G401.6 (cell line): ENCODE results near the gene CLDN1.

ENCODE experiments used
- FAIRE-seq: peaks from 2 replicates; lab custom pipeline; 2012; peaks lifted over from hg19 to GRCh38; lab: Jason Lieb, UNC

CLDN1 gene

DNA sequence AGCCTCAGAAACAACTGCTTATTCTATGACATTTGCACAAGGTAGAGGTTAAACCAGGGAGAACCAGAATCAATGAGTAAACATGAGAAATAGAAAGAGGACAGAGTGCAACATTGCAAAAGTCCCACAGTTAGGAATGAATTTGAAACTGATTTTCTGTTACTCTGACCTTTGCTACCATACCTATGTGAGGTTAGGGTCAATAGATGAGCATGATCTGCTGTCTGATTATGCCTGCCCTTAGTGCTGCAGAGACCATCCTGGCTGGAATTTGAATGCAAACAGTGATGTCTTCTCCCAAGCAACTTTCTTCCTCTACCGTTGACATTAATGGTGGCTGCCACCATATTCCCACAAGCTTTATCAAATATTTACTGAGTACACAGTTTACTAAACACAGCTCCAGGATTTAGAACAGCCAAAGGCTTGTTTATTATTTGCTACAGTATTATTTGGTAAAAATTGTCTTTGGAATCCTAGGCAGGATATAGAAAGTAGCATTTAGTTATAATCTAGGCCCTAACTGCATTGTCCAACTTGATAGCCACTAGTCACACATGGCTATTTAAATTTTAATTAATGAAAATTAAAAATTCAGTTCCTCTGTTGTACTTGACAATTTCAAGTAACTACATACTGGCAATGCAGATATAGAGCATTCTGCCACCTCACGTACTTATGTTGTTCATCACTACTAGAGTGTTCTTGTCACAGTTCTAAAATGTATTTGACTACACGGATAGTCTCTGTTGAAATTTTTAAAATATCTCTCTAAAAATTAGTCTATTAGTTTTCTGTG is 8.9 kb upstream of the CLDN1 start:
- FAIRE-seq, result no peak

DNA sequence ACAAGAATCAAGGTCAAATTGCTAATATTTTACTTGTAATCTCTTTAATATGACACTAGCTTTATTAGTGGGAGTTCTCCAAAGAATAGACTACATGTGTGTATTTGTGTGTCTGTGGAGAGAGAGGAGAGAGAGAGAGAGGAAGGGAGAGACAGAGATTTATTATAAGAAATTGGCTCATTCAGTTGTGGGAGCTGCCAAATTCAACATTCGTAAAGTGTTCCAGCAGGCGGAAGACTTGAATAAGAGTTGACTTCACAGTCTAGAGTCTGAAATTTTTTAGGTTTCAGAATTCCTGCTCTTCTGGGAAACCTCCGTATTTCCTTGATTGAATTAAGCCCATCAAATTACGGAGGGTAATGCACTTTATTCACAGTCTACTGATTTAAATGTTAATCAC is 4.7 kb upstream of the CLDN1 start:
- FAIRE-seq, result no peak

DNA sequence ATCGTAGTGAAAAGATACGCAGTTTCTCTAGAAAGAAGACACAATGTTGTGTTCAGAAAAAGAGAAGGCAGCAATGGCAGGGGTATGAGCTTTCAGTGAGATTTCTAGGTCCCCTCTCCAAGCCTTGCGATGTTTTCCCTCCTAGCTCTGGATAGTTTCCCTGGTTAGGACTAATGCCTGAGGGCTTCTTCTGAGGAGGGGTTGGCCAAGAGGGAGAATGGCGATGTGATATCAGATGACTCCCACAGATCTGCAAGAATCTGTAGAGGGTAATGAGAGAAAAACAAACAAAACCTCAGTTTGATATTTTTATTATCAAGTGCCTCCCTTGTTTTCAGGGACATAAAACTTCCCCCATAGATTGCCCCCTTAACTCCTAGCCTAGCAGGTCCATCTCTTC is 4.1 kb upstream of the CLDN1 start:
- FAIRE-seq, result no peak

DNA sequence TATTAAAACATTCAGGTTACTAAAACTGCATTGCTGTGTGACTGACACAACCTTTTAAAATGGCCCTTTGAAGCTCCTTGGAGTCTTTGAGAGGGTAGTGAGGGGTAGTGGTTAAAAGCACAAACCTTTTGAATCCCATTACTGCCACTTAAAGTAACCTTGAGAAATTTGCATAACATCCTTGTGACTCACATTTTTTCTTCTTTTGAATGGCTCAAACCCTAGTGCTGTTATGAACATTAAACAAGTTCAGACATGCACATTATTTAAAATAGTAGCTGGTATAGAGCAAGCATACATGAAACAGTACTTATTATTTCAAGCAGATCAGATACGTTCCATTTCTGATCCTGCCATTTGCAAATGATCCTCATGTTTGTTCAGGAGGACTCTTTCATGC is 3.7 kb upstream of the CLDN1 start:
- no peak for FAIRE-seq

DNA sequence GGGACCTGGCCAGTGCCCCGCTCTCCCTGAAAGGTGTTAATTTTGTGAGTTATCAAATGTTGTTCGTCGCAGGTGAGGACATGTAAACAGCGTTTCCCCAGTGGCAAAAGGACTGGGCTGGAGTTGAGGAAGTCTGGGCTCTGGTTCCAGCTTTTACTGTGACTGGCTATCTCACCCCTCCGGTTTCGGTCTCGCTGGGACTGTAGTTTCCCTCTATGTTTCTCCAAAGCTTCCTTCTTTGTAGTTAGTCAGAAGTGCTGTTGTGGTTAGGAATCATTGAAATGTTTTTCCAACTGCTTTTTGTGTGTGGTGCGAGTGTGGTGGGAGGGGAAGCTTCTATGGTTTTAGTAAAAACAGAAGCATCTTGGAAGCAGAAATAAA is 990 bp upstream of the CLDN1 start:
- FAIRE-seq, result no peak

DNA sequence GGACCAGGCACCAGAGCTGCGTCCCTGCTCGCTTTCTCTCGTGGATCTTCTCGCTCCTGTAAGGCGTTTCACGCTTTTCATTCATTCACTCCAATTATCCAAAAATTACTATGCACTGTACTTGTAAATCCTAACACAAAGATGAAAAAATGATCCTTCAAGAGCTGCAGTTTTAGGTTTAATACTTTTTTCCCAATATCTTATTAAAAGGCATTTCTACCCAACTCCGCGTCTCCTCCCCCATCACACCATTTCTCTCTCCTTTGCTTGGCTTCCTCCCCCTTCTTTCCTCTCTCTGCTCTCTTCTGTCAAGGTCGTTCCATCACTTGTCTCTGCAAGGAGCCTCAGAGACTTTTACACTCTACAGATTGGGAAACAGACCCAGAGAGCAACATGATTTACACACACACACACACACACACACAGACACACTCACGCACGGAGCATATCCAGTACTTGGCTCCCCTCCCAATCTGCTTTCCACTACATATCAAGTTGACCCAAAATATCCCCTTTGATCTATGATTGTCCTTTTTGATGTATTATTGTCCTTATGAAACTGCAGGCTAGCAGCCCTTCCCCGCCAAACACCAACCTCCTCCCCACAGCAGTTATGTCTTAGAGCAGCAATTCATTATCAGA is 479 bp upstream of the CLDN1 start:
- no peak for FAIRE-seq

DNA sequence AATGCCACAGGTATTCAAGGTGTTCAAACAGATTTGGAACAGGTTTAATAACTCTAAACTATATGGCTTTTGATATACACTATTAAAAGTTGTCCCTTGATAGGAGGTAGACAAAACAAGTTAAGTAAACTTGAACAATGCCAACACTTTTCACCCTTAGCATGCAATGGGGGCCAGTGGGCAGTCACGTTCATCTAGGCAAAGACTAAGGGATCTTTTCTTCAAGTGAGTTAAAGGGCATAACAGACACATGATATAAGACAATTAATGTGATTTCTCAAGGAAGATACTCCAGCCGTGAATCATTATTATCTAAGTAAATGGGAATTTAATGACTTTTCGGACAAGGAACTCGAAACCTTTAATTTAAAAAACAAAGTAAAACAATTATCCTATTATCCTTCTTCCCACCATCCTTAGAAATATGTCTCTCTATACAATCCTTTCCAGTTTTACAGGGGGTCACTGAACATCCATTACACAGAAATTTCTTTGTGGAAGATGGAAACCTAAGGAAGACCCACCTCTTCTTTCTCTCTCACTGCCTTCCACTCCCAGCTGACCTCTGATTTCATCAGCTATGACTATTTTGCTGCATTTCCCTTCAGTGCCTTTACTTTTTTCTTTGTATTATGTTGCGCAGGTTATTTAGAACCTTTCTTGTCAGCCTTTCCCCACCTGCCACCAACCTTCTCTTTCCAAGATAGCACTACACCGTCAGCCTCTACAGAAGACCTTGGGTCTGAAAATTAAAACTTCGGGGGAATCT is 1.5 kb downstream of the CLDN1 start:
- FAIRE-seq, result no peak

DNA sequence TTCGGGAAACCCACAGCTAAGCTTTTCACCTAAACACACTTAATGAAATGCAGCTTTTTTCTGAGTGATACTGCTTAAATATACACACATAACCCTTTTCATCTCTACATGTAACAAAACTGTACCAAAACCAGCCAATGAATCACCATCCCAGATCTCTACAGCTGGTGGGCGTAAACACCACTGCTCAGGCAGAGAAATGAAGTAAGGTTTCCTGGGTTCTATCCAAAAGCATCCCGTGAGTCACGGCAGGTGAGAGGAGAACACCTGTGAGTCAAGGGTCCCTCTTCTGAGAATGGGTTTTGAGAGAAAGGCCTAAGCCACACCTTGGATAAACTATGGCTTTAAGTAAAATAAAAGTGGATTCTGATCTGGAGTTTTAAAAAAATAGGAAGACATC is 2.6 kb downstream of the CLDN1 start:
- FAIRE-seq, result no peak

DNA sequence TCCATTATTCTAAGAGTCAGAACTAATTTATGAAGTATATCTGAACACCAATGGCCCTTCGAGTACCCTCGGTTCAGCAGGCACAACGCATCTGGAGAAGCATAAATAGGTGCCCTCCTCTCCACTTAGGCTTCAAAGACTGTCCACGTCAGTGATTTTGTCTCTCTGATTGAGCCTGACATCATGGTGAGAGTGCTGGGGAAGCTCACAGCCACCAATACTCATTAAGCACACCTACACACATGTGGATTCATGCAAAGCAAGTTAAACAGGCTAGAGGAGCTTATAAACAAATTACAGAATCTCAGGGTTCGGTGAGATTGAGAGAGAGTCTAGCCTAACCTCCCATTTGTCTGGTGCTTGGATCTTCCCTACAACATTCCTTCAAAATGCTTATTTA is 3.6 kb downstream of the CLDN1 start:
- no peak for FAIRE-seq

DNA sequence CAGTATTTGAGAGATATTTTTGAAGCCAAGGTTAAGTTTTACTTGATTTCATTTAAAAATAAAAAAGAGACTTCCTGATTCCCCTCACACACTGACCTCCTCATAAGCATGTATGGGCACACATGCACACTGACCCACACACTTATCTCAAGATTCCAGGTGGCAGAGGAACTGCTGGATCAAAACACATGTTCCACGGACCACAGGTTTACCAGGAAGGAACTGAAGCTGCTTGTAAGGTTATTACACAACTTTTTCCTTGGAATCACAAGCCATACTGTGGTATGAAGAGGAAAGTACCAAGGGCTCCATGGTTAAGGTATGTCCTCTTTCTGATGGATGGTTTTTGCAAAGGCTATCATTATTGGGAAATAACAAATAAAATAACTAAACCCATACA is 7.5 kb downstream of the CLDN1 start:
- no peak for FAIRE-seq

DNA sequence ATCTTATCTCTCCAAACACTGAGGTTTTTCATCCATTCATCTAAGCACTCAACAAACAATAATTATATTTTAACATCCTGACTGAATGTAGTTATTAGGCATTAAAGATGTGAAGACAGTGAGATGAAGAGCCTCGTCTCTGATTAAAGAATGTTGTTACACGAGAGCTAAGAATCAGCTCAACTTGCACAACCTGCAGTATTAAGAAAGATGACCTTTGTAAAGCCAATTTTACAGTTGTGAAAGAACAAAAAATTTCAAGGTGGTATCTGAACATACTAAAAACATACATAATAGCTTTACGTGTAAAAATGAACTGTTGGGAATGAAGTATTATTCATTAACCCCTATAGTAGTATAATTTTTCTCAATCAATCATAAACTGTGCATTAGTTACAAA is 12.8 kb downstream of the CLDN1 start:
- FAIRE-seq, result no peak

DNA sequence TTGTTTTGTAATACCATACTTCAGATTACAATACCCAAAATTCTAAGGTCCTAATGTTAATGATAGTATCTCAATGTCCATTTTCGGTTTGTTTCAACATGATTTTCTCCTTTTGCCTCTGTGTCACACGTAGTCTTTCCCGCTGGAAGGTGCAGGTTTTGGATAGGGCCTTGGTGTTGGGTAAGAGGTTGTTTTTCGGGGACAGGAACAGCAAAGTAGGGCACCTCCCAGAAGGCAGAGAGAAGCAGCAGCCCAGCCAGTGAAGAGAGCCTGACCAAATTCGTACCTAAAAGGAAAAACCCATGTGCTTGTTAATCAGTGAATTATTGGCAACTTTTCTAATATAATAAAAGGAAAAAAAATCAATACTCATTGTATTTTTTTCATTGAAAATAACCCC is 14.1 kb downstream of the CLDN1 start:
- FAIRE-seq, result no peak

DNA sequence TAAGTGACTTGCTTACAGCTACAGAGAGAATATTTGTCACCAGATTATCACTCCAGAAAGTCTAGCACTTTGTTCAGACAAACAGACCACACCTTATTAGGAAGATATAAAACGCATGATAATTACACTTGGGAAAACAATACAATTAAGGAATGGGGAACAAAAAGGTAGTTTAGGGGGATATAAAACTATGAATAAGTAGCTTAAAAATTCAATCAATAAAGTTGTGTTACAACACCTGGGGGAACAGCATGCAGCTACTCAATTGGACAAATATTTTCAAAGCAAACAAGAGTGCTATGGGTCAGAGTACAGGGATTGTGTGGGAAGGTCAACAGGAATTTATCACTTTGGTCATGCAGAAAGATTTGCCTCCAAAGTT is 15.1 kb downstream of the CLDN1 start:
- no peak for FAIRE-seq

DNA sequence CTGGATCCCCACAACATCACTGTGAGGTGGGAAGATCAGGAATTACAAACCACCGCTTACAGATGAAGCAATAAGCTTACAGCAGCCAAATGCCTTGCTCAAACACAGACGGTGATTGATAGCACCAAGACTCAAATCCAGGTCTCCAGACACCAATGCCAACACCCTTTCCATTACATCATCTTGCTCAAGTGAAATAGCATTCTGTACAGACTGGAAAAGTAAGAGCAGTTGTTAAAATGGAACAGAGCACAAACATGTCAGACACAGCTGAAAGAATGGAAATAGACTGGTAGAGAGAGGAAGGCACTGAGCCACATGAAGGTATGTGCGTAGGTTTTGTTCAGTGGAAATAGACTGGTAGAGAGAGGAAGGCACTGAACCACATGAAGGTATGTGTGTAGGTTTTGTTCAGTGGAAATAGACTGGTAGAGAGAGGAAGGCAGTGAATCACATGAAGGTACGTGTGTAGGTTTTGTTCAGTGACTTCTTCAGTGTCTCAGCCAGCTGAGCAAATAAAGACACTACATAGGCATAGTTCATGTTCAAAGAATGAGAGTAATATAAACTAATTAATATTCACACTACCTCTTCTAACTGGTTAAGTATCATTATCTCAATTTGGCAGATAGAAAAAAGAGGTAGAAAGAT is 15.6 kb downstream of the CLDN1 start:
- no peak for FAIRE-seq

DNA sequence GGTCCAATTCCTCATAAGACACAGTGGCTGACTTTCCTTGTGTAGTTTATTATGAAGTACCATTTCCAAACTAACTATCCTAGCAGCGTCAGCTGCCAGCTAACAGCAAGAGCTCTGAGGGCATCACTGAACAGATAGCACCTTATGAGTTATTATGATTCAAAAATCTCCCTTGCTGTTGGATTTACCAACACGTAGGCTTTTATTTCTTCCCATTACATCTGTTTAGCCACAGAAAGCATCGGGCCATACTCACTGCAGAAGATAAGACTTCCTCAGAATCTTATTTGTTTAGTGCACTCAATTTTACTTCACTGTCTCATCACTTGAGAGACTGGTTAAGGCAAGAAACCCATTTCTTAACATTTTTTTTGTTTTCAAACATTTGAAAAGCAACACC is 16.2 kb downstream of the CLDN1 start:
- no peak for FAIRE-seq

DNA sequence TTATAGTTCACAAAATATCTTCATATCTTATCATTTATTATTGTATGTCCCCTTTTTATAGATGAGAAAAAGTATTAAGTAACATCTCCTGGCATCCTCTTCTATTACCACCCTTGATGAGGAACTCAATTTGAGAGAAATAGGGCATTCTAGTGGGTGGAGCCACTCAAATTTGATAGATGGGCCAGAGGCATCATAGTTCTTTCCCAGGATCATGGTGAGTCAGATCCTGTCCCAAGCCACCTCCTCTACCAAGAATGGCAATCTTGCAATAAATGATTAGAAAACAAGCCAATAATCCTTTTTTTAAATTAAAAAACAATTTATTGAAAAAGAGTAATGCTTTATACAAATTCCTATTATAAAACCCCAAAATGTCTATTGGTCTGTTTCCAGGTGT is 16.8 kb downstream of the CLDN1 start:
- no peak for FAIRE-seq

DNA sequence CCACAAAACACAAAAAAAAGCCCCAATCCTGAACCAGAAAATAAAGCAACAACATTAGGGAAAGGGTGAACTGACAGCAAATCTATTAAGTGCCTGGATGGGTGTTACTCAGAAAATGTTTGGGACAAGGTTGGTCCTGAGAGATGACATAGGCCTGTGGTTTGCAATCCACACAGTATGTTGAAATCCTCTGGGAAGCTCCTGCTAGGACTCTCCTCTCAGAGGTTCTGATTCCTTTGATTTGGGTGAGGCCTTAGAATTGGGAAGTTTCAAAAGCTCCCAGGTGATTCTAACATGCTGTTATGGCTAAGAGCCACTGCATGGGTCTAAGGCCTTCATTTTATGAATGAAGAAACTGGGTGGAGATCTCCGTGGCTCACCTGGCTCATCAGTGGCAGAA is 18.4 kb downstream of the CLDN1 start:
- no peak for FAIRE-seq

DNA sequence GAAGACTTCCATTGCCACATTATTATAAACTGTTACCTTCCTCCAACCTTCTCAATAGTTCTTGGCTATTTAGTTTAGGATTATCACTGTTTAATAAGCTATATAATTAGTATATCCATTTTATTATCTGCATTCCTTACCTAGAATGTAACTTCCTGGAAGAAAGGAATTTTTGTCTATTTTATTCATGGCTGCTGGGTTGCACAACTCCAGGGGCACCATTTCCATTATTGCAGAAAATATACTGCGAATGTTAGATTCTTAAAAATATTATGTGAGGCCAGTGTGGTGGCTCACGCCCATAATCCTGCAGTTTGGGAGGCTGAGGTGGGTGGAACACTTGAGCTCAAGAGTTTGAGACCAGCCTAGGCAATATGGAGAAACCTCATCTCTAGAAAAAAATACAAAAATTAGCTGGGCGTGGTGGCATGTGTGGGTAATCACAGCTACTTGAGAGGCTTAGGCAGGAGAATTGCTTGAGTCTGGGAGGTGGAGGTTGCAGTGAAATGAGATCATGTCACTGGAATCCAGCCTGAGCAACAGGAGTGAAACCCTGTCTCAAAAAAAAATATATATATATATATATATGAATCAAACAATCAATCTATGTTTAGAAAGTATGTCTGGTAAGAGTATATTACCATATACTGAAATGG is 19.9 kb downstream of the CLDN1 start:
- FAIRE-seq, result no peak

DNA sequence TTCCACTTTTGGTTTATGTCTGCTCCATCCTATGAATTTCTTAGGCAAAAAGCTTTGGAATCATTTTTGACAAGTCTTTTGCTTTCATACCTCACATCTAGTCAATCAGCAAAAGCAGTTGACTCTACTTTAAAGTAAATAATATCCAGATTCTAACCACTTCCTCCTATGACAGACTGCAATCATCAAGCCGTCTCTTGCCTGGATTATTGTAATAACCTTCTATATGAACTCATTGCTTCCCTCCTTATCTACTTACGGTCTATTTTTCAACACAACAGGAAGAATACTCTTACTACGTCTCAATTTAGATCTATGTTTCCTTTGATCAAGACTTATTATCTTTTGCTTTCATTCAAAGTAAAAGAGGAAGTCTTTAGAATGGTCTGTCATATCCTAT is 20.7 kb downstream of the CLDN1 start:
- FAIRE-seq, result no peak

DNA sequence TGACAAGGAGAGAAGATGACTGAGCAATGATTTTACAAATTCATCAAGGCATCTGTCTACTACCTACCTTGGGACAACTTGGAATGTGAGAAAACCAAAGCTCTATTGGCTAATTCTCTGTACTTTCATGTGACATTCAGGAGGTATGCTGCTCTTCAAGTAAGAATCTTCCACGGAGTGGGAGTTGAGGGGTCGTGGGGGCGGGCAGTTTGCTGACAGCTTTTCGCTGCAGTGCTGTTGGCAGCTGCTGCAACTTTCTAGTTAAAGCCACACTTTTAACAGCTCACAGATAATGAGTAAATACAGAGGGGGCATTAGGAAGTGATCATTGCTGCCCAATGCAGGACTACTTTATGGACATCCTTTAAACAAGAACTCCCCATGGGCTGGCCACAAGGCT is 22.3 kb downstream of the CLDN1 start:
- FAIRE-seq, result no peak

DNA sequence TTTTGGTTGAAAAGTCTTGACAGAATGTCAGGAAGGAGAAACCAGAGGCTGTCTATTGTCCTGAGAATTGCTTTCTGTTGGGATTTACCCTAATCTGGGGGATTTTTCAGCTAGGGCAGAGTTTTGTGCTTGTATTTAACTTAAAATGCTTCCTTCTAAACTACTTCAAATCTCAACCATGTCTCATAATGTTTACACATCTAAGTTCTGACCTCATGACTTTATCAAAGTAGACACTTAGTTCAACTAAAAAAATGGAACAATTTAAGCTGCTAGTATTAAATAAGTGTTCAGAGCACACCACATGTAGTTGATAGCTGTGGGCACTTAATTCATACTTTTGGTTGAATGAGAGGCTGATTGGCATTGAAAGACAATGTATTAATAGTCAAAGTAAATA is 28.2 kb downstream of the CLDN1 start:
- no peak for FAIRE-seq

DNA sequence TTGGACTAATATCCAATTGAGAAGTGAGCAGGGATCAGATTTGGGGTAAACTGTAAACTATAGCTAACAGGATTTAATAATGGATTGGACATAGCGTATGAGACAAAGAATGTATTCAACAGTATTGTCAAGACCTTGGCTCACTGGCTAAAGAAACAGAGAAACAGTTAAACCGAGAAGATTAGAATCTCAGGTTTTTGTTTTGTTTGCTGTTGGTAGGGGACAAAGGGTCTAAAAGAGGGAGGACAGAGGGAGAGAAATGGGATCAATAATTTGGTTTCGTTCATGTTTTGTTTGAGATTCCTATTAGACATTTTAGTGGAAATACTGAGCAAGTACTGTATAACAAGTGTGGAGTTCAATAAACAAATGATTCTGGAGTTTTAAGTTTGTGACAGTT is 28.6 kb downstream of the CLDN1 start:
- no peak for FAIRE-seq
